WTC11 (cell line): Measurements from ENCODE around the gene CAMTA1. TPM values are rescaled to one million over a fixed set of nuclear protein-coding genes. Genes with fewer than 3 reads are reported as not detected.

Experiments
- ATAC-seq: fragments of 200-7000 bp; cut with Tn5 transposase; 2 replicates; pipeline ENCODE4 v1.10.0; 2021; ENCODE audit warnings: mild to moderate bottlenecking, moderate library complexity
- CTCF ChIA-PET: fragments of 300-600 bp; sonication (Branson Sonifier 250); formaldehyde crosslinking; loops from one replicate; lab custom pipeline; 2021; ENCODE audit warnings: antibody characterized with exemption; lab: Charles Lee
- POLR2A ChIA-PET: fragments of 350-600 bp; sonication (Branson Sonifier 250); formaldehyde crosslinking; loops from one replicate; lab custom pipeline; 2021; ENCODE audit warnings: antibody characterized with exemption; lab: Charles Lee
- DNase-seq: peaks from one replicate; pipeline ENCODE4 v3.0.0; 2021; ENCODE audit warnings: low spot score
- H3K27ac Mint-ChIP-seq: 2 replicates; pipeline ENCODE4 v1.8.0; 2021; ENCODE audit warnings: mixed read lengths
- H3K27me3 Mint-ChIP-seq: 2 replicates; pipeline ENCODE4 v1.8.0; 2021; ENCODE audit warnings: low read depth, mild to moderate bottlenecking, moderate library complexity, mixed read lengths
- H3K36me3 Mint-ChIP-seq: 2 replicates; pipeline ENCODE4 v1.8.0; 2021; ENCODE audit warnings: mixed read lengths
- H3K4me1 Mint-ChIP-seq: 2 replicates; pipeline ENCODE4 v1.8.0; 2022; ENCODE audit warnings: mixed read lengths
- H3K4me3 Mint-ChIP-seq: 2 replicates; pipeline ENCODE4 v1.8.0; 2021; ENCODE audit warnings: mild to moderate bottlenecking, moderate library complexity, mixed read lengths
- H3K9me3 Mint-ChIP-seq: 2 replicates; pipeline ENCODE4 v1.8.0; 2021; ENCODE audit warnings: mixed read lengths
- CBFB ChIP-seq: sonication (generic); formaldehyde crosslinking; IDR thresholded peaks from 2 replicates; pipeline ENCODE4 v1.8.1; 2022; ENCODE audit warnings: mild to moderate bottlenecking, low read depth, missing genetic modification reagents
- EMX1 ChIP-seq: fragments of 250-450 bp; sonication (Bioruptor Pico); IDR thresholded peaks from 2 replicates; pipeline ENCODE4 v1.8.0; 2021; ENCODE audit warnings: mild to moderate bottlenecking
- ERG ChIP-seq: fragments of 250-450 bp; sonication (Bioruptor Pico); IDR thresholded peaks from 2 replicates; pipeline ENCODE4 v1.8.0; 2021; ENCODE audit warnings: mild to moderate bottlenecking
- FOXP1 ChIP-seq: sonication (generic); formaldehyde crosslinking; IDR thresholded peaks from 2 replicates; pipeline ENCODE4 v1.8.0; 2022; ENCODE audit warnings: missing genetic modification reagents, mild to moderate bottlenecking, moderate library complexity, borderline replicate concordance
- GRHL2 ChIP-seq: fragments of 250-450 bp; sonication (Bioruptor Pico); IDR thresholded peaks from 2 replicates; pipeline ENCODE4 v1.8.0; 2022; ENCODE audit warnings: mild to moderate bottlenecking, moderate library complexity; ENCODE audit not compliant: insufficient replicate concordance, severe bottlenecking
- HMGA2 ChIP-seq: fragments of 250-450 bp; sonication (Bioruptor Pico); IDR thresholded peaks from 2 replicates; pipeline ENCODE4 v1.4.0; 2021; ENCODE audit warnings: mild to moderate bottlenecking, moderate library complexity
- HMGXB4 ChIP-seq: sonication (generic); formaldehyde crosslinking; IDR thresholded peaks from 2 replicates; pipeline ENCODE4 v1.8.1; 2023; ENCODE audit warnings: mild to moderate bottlenecking, moderate library complexity, missing genetic modification reagents
- MYBL2 ChIP-seq: sonication (generic); formaldehyde crosslinking; IDR thresholded peaks from 2 replicates; pipeline ENCODE4 v1.8.1; 2023; ENCODE audit warnings: mild to moderate bottlenecking, moderate library complexity, missing genetic modification reagents
- NFYB ChIP-seq: sonication (generic); formaldehyde crosslinking; conservative IDR thresholded peaks from 2 replicates; pipeline ENCODE4 v1.8.0; 2022; ENCODE audit warnings: low read depth, missing genetic modification reagents
- PREB ChIP-seq: sonication (generic); formaldehyde crosslinking; IDR thresholded peaks from 2 replicates; pipeline ENCODE4 v1.8.1; 2022; ENCODE audit warnings: mild to moderate bottlenecking, missing genetic modification reagents, moderate library complexity, borderline replicate concordance
- STAT6 ChIP-seq: sonication (generic); formaldehyde crosslinking; conservative IDR thresholded peaks from 2 replicates; pipeline ENCODE4 v1.8.1; 2023; ENCODE audit warnings: mild to moderate bottlenecking, low read depth, missing genetic modification reagents, moderate library complexity
- ZMAT4 ChIP-seq: fragments of 250-450 bp; sonication (Bioruptor Pico); IDR thresholded peaks from 2 replicates; pipeline ENCODE4 v1.9.0; 2021; ENCODE audit warnings: mild to moderate bottlenecking
- ZNF396 ChIP-seq: fragments of 250-450 bp; sonication (Bioruptor Pico); IDR thresholded peaks from 2 replicates; pipeline ENCODE4 v1.8.0; 2021; ENCODE audit warnings: mild to moderate bottlenecking, moderate library complexity, borderline replicate concordance
- ZNF425 ChIP-seq: fragments of 250-450 bp; sonication (Bioruptor Pico); conservative IDR thresholded peaks from 2 replicates; pipeline ENCODE4 v1.9.0; 2021; ENCODE audit warnings: mild to moderate bottlenecking
- total RNA-seq: library from RNA; stranded (reverse); gene quantifications from 3 replicates; pipeline ENCODE4 v1.2.3, GENCODE V29; 2021

The CAMTA1 gene
- total RNA-seq, 1 experiment from 2014 or later = 86.4 TPM

- no peak for TF ChIP-seq ZNF425 (CRISPR knock-in tag)
Measured at GRCh38 chr1:7320661-7321060, 535.4 kb downstream of the CAMTA1 start (continued).

- no peak for DNase-seq
- Mint-ChIP-seq H3K4me1 (no peaks in the 10 kb centered on the region), H3K27ac (no peak overlapping the region), H3K9me3 (peaks cover 10% of the 10 kb centered on the region), H3K36me3 (peaks cover 6% of the 10 kb centered on the region; the same call in 1 of the 2 replicates), H3K27me3 (no peaks in the 10 kb centered on the region), H3K4me3 (no peak overlapping the region)
- ChIA-PET CTCF (no interaction called here), POLR2A (no interaction called here)
- no peak for ATAC-seq
- TF ChIP-seq EMX1 (CRISPR knock-in tag) = no peak
- no peak for TF ChIP-seq CBFB (CRISPR knock-in tag)
Measured at GRCh38 chr1:7322283-7322785, 537.1 kb downstream of the CAMTA1 start.

- no peak for DNase-seq
- peaks cover 15% of the 10 kb centered on the region for H3K9me3 Mint-ChIP-seq
- H3K36me3 Mint-ChIP-seq = peaks cover 11% of the 10 kb centered on the region
- no peak for ATAC-seq
- H3K4me1 Mint-ChIP-seq = no peaks in the 10 kb centered on the region
- H3K4me3 Mint-ChIP-seq = no peak overlapping the region
- CTCF ChIA-PET = no interaction called here
- POLR2A ChIA-PET = no interaction called here
- no peaks in the 10 kb centered on the region for H3K27me3 Mint-ChIP-seq
- no peak overlapping the region for H3K27ac Mint-ChIP-seq
- TF ChIP-seq STAT6 (CRISPR knock-in tag) = no peak
- TF ChIP-seq ERG = no peak
- TF ChIP-seq HMGA2 = no peak
- TF ChIP-seq MYBL2 (CRISPR knock-in tag) = no peak
- TF ChIP-seq ZMAT4 (CRISPR knock-in tag) = no peak
- no peak for TF ChIP-seq FOXP1
- TF ChIP-seq ZNF396 = no peak
- no peak for TF ChIP-seq EMX1 (CRISPR knock-in tag)
- TF ChIP-seq HMGXB4 (CRISPR knock-in tag) = no peak
- TF ChIP-seq GRHL2 (CRISPR knock-in tag) = no peak
Measured at GRCh38 chr1:7322912-7323311, 537.7 kb downstream of the CAMTA1 start.

GRCh38 chr1:7325254-7325653, 540.0 kb downstream of the CAMTA1 start:
- DNase-seq = no peak
- Mint-ChIP-seq H3K27ac (no peak overlapping the region), H3K4me3 (no peak overlapping the region), H3K27me3 (no peaks in the 10 kb centered on the region), H3K9me3 (peaks cover 23% of the 10 kb centered on the region), H3K4me1 (no peaks in the 10 kb centered on the region), H3K36me3 (peaks cover 13% of the 10 kb centered on the region)
- ChIA-PET CTCF (no interaction called here), POLR2A (no interaction called here)
- ATAC-seq = no peak
- no peak for TF ChIP-seq PREB (CRISPR knock-in tag)
- TF ChIP-seq NFYB = no peak
